NCI-H128 (cell line): Measurements from ENCODE around the gene ZNF595.
"Not testable (repeated sequence)": the region's sequence is repeated elsewhere in the genome, so short reads cannot be mapped to it uniquely, and the experiment has no call there.

Source experiments
- DNase-seq: peaks from one replicate; lab custom pipeline; 2025; ENCODE audit not compliant: unreplicated experiment; lab: John Stamatoyannopoulos, UW

The ZNF595 gene

DNA sequence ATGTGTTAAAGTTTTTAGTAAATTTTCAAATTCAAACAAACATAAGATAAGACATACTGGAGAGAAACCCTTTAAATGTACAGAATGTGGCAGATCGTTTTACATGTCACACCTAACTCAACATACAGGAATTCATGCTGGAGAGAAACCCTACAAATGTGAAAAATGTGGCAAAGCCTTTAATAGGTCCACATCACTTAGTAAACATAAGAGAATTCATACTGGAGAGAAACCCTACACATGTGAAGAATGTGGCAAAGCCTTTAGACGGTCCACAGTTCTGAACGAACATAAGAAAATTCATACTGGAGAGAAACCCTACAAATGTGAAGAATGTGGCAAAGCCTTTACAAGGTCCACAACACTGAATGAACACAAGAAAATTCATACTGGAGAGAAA is 32.8 kb downstream of the ZNF595 start:
- DNase-seq: no peak

DNA sequence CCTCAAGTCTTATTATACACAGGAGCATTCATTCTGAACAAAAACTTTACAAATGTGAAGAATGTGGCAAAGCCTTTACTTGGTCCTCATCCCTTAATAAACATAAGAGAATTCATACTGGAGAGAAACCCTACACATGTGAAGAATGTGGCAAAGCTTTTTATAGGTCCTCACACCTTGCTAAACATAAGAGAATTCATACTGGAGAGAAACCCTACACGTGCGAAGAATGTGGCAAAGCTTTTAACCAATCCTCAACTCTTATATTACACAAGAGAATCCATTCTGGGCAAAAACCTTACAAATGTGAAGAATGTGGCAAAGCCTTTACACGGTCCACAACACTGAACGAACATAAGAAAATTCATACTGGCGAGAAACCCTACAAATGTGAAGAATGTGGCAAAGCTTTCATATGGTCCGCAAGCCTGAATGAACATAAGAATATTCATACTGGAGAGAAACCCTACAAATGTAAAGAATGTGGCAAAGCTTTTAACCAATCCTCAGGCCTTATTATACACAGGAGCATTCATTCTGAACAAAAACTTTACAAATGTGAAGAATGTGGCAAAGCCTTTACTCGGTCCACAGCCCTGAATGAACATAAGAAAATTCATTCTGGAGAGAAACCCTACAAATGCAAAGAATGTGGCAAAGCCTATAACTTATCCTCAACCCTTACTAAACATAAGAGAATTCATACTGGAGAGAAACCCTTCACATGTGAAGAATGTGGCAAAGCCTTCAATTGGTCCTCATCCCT is 33.6 kb downstream of the ZNF595 start:
- not testable (repeated sequence) for DNase-seq

DNA sequence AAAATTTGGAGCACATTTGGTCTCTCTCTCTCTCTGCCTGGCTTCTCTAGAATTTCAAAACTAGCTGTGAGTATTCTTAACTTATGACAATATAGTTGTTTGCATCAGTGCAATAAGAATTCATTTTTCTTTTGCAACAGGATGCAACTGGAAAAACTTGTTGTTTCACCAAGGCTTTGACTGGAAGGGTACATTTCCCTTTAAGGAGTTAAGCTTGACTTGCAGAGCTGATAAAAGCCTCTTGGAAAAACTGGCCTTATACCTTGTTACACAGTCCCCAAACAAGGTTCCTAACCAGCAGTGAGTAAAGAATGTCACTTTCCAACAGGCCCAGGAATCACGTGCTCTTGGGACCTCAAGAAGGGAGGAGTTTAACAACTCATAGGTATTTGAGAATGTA is 45.3 kb downstream of the ZNF595 start:
- DNase-seq: no peak

DNA sequence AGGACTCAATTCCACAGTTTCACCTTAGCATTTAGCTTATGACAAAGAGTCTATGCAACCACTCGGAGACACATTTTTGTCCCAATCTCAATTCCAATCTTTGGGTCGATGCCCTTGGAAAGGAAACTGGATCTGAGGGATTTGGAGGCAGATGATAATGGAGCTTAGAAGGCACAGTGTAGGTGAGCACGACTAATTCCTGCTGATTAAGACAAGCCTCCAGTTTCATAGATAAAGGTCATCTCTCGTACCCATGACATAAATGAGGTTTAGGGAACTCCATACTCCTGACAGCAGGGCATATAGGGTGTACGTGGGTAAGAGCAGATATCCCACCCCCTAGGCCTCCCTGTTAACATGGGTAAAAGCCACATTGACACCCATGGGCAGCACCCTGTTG is 46.7 kb downstream of the ZNF595 start:
- no peak for DNase-seq

DNA sequence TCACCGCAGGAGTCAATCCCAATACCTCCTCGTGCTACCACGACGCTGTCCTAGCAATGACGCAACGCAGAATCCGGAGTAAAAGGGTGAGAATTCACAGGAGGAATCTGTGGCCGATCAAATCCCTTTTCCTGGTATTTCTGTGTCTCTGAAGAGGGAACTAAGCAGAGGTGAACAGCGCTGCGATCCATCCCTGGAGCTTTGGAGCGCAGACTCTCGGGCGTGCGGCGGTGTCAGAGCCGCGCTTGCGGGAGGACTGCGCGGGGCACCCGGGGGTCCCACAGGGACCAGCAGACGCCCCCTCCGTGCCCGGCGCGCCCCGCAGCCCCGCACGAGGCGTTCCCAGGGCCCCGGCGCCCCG is 53.9 kb downstream of the ZNF595 start:
- DNase-seq: no peak

DNA sequence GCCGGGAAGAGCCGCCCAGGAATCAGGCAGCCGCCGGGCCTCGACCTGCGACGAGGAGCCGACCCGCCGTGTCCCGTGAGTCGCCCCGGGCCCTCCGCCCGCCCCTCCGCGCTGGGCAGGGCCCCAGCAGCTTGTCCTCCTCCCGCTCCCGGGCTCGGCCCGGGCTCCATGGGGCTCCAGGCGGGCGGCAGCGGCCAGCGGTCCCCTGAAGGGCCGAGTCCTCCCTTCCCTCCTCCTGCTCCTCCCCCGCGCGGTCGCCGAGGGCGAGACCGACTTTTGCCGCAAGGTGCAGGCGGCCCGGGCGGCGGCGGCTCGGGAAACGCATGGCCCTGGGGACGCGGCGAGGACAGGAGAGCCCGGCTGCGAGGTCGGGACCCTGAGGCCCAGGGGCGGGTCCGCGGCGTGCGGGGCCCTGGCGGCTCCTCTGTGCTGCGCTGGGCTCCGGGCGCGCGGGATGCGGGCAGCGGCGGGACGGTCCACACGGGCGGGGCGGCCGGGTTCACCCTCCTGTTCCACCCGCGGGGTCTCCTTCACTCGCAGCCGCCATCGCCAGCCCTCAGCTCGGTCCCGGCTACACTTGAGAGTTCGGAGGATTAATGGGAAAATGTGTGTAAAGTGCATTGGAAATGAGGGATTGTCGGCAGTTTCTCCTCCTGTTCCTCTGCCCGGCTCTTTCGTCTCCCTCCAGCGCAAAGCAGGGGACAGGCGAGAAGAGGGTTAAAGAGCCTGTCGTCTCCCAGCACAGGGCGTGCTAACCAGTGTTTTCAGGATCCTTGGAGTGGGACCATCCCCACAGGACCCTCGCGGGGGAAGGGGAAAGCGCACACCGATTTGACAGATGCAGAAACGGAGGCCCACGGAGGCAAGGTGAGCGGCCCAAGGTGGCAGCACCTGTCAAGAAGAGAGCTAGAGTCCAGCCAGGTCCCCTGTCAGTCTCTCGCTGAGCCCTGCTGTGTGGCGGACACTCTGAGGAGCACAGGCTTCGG is 54.6 kb downstream of the ZNF595 start:
- no peak for DNase-seq

DNA sequence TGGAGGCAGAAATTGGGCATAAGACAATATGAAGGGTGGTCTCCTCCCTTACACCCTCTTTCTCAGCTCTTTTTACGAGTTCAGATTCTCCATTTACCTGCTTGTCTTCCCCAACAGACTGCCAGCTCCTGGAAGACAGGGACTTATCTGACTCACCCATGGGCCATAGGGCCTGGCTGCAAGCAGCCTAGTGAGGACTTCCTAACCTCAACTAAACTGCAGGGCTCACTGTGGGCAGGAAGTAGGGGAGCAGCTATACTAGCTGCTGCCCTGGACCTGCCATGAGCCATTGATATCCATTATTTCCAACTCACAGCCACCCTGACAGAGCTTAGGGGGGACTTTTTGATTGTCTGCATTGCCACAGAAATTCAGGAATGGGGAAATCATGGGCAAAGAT is 59.6 kb downstream of the ZNF595 start:
- no peak for DNase-seq

DNA sequence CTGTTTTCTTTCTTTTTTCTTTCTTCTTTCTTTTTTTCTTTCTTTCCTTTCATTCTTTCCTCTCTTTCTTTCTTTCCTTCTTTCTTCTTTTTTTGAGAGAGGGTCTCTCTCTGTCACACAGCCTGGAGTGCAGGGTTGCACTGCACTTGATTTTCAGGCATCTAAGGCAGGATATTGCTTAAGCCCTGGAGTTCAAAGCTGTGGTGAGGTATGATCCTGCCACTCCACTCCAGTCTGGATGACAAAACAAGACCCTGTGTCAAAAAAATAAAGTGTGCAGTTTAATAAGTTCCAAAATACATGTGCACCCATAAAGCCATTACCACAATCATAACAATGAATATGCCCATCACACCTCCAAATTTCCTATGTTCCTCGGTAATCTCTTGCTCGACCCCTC is 60.6 kb downstream of the ZNF595 start:
- DNase-seq: no peak

DNA sequence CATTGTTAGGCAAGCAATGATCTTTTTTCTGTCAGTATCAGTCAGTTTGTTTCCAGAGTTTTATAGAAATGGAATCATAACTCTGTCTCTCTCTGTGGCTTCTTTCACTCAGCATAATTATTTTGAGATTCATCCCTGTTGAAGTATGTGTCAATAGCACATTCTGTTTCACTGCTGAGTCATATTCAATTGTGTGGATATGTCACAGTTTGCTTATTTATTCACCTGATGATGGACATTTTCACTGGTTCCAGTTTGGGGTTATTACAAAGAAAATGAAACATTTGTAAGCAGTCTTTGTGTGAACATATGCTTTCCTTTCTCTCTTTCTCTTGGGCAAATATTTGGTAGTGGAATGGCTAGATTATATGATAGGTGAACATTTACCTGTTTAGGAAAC is 61.0 kb downstream of the ZNF595 start:
- DNase-seq: no peak

DNA sequence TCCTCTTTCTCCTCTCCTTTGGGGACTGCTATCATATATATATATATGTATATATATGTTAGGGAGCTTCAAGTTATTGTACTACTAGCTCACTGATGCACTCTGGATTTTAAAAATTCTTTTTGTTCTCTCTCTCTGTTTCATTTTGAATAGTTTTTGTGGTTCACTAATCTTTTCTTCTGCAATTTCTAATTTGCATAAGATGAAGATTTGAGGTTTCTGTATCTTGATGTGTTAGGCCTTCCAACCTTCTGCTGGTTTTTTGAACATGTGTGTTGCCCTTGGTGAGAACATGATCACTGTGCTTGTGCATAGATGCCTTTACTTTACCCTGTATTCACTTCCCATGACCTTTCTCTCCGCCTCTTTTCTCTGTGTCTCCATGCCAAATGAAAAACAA is 63.4 kb downstream of the ZNF595 start:
- no peak for DNase-seq

DNA sequence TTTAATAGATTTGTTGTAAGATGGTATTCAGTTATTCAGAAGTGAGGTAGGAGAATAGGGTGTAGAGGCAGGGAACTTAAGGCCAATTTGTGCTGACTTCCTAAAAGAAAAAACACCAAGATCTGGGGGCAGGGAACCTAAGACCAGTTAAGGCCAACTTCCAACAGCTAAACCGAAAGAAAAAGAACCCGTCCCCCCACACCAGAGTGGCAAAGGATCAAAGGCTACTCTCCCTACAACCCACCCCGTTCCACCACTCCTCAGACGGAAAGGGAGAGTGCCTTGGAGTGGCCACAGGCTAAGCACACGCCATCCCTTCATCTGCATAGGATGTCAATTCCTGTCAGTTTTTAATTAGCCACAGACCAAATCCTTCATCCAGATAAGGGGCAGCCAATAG is 67.5 kb downstream of the ZNF595 start:
- no peak for DNase-seq

DNA sequence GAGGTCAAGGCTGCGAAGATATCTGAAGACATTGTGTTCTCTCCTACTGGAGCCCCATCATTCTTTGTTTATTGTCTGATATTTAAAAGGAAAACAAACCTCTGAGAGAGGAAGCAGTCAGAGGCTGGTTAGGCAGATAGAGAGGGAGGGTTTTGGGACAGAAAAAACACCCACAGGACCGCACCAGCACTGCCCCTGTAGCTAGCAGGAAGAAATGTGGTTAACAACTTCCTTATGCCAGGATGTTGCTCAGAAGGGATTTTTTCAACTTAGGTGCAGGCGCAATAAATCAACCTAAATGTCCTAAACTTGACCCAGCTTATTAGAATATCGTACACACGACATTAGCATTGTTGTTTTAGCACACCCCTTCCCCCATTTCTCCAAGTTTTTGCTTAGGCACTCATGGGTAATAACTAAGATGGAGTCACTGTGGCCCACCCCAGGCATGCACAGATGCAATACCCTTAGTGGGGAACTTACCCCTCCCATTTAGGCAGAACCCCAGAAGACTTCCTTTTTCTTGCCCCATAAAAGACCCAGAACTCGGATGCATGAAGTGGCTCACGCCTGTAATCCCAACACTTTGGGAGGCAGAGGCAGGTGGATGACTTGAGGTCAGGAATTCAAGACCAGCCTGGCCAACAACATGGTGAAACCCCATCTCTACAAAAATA is 68.4 kb downstream of the ZNF595 start:
- no peak for DNase-seq

DNA sequence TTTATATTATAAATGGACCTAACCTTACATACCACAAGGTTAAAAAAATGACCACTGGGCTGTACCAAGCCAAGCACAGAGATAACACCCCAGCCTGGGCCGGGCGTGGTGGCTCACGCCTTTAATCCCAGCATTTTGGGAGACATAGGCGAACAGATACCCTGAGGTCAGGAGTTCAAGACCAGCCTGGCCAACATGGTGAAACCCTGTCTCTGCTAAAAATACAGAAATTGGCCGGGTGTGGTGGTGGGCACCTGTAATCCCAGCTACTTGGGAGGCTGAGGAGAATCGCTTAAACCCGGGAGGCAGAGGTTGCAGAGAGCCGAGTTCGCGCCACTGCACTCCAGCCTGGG is 70.8 kb downstream of the ZNF595 start:
- not testable (repeated sequence) for DNase-seq

DNA sequence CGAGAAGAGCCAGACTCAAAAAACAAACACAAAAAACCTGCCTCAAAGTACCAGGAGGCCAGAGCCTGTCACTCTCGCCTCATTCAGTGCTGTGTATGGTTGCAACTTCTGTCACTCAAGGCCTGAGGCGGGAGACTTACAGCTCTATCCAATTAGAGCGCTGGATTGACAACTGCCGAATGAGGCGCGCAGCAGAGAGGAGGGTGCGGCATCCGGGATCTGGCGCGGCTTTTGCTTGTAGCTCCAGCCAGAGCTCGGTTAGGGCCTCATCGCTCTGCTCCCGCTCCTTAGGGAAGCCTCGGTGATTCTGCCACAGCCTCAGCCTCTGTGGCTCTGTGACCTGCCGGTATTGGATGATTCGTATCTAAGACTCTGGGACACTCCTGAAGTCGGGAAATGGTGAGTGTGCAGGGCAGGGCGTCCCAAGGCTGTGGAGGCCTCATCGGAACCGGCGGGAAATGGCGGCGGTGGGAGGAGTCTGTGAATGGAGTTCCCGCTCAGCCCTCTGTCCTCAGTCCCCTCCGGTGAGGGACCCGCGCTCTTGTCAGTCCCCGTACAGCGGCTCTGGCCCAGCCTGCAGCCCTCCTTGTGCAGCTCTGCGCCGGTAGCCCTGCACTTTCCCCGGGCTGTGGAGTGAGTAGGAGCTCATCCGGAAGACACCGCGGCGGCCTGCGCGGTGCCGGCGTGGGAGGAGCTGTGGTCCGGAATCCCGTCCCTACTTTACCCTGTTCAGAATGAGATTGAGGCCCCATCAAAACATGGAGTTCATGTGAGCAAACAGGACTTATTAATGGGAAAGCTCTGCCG is 71.4 kb downstream of the ZNF595 start, which contains the start of gene ZNF718:
TSS of gene ZNF718 (plus strand) at position 227 of the 807 bp plus-strand sequence. CDS start at position 397, 170 bp downstream.
- peak; percentile 69 for DNase-seq

DNA sequence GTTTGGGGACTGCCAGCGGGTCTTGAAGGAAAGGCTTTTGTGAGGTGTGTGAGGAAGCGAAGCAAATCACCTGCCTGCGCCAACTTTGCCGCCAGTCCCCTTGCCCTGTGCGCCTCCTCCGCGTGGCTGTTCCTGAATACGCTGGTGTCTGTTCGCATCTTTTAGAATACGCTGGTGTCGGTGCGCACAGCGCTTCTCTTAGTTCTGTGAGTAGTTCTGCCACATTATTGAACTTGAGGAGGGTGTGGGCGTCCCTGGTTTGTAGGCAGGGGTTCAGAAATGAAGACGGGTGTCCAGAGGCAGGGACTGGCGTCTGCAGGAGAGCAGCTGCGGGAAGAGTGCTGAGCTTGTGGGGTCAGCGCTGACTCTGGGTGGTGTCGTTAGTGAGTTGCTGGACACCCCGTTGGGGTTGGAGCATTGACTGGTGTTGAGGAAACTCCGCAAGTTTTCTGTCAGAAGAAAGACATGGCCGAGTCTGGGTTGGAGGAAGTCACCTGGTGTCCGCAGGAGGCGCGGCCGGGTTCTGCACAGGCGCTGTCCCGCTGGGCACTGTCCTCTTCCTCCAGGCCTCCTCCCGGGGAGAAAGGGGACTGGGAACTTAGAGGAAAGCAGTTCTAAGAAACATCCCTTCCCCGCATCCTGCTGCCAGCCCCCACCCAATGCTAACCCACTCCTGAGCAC is 72.1 kb downstream of the ZNF595 start:
- no peak for DNase-seq

DNA sequence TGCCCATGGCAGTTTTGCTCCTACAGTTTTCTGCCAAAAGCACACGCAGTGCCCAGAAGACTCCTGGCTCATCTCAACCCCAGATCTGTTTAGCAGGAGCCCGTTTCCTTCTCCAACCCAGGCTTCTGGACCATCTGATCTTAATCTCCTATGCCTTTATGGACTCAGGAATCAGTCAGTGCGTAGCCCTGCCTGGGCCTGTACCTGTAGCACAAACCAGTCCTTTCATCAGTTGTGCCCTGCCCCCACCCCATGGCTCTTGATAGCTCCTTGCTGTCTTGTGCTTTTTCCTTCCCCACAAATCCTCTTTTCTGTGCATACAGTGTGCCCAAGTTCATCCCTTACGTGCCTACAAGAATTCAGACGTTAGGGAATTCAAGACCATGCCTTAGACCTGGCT is 72.7 kb downstream of the ZNF595 start:
- no peak for DNase-seq

DNA sequence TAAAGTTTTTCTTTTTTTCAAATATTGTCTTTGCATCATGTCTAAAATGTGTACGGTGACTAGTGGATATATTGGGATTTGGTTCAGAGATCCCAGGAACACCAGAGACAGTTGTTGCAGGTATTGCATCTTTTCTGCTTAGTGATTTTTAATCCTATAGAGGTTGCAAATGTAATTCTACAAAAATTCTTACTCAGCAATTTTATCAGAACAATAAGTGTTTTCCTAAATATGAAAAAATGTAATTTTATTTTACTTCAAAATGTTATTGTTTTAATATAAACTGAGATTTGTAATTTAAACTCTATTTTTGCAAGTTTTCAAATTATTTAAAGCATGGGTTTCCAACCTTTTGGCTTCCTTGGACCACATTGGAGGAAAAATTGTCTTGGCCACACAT is 79.4 kb downstream of the ZNF595 start:
- no peak for DNase-seq
